Upper lobe of left lung (tissue), 4 donors: ENCODE measurements around the gene RYR3.

ENCODE experiments used
- POLR2A ChIP-seq, 4 donors: fragments of 450-650 bp; IDR thresholded peaks; one replicate each; pipeline ENCODE4 v1.5.1; 2016 to 2017; ENCODE audit warnings: antibody characterized with exemption in 4 of 4, mild to moderate bottlenecking in 2 of 4
- POLR2AphosphoS5 ChIP-seq, 2 donors: sonication (generic); formaldehyde crosslinking; IDR thresholded peaks; one replicate each; pipeline ENCODE4 v1.5.1; 2017; ENCODE audit warnings: antibody characterized with exemption in 2 of 2
- TF ChIP-seq, protein P1 (sequence below), 6 experiments: fragments of 450-650 bp in 4 of 6; fragments of 200-600 bp in 2 of 6; sonication (generic) in 2 of 6; IDR thresholded peaks; one replicate each; pipeline ENCODE4 v1.5.1; 2016 to 2019; ENCODE audit warnings: antibody characterized with exemption in 6 of 6

DNA sequence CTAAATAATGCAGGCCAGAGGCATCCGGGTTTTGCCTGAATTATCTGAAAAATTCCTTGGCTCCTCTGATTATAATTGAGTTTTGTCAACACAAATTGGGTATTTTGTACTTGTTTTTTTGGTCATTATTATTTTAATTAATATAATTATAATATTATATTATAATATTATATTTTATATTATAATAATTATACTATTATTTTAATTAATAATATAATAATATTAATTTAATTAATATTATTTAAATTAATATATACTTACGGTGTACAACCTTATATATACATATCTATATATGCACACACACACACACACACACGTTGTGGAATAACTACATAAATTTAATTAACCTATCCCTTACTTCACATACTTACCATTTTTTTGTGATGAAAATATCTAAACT is 73.5 kb downstream of the RYR3 start:
- TF ChIP-seq POLR2AphosphoS5 (IDR thresholded peaks at IDR 0.05) (no peak), POLR2A (IDR thresholded peaks at IDR 0.05) (no peak)
- TF ChIP-seq, protein P1, sequence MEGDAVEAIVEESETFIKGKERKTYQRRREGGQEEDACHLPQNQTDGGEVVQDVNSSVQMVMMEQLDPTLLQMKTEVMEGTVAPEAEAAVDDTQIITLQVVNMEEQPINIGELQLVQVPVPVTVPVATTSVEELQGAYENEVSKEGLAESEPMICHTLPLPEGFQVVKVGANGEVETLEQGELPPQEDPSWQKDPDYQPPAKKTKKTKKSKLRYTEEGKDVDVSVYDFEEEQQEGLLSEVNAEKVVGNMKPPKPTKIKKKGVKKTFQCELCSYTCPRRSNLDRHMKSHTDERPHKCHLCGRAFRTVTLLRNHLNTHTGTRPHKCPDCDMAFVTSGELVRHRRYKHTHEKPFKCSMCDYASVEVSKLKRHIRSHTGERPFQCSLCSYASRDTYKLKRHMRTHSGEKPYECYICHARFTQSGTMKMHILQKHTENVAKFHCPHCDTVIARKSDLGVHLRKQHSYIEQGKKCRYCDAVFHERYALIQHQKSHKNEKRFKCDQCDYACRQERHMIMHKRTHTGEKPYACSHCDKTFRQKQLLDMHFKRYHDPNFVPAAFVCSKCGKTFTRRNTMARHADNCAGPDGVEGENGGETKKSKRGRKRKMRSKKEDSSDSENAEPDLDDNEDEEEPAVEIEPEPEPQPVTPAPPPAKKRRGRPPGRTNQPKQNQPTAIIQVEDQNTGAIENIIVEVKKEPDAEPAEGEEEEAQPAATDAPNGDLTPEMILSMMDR (IDR thresholded peaks at IDR 0.05), result no peak
